ENCODE measurements around the gene TACC3.

The TACC3 gene

GRCh38 chr4:1759170-1759817 lies 38.0 kb downstream of the TACC3 start:
- DNase-seq (ENCODE audit: low read depth, low spot score): no peak

DNA sequence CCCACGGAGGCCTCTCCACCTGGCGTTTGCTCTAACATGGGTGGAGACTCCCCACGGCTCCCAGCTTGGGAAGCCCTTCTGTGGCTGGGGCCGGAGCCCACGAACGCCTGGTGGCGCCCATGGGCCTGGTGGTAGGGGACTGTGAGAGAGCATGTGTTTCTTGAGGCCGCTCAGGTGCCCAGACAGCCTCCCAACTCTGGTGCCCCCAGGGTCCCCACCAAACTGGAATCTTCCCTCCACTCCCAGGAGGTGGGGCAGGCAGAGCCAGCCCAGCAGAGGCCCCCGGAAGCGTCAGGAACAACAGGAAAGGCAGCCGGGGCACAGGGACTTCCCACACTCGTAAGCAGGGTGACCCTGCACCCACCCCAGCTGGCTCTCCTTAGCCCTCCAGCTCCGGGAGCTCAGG lies 38.5 kb downstream of the TACC3 start:
- DNase-seq (ENCODE audit: low read depth, low spot score): no peak

DNA sequence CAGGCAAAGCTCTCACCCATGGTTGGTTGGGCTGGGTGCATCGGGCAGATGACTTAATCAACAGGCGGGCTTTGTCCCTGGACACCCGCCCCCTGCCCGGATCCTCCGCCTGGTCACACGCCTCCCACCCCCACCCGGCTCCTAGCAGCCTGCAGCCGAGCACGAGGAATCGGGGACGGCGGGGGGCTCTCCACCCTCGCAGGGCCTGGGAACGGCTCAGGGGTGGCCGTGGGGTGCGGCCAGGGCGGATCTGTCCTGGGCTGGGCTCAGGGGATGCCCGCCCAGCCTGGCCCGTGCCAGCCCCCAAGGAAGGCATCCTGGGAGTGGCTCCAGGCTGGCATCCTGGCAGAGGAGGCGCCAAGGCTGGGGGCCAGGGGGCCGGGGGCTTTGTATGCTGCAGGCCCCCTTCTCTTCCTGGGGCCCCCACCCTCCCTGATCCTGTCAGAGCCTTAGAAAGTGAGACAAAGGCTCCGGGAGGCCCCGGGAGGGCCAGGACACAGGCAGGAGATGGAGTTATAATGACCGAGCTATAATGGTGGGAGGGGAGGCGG lies 39.3 kb downstream of the TACC3 start:
- DNase-seq (ENCODE audit: low read depth, low spot score): no peak

DNA sequence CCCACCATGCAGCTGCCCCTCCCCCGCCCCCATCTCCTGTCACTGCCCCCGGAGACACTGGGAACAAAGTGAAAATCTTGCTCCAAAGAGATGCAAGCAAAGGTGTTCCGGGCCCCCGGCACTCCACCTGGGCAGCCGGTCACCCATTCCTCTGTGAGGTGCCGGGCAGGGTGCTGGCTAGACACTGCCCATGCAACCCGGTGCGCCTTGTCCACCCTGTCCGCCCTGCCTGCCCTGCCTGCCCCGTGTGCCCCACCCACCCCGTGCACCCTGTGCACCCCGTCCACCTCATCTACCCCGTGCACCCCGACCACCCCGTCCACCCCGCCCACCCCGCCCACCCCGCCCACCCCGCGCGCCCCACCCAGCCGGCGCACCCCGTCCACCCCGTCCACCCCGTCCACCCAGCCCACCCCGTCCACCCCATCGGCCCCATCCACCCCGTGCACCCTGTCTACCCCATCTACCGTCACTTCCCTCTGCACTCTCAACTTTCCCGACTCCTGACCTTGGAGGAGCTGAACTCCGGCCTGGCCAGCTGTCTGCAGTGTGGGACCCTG lies 39.9 kb downstream of the TACC3 start:
- no peak for DNase-seq (ENCODE audit: low read depth, low spot score)

GRCh38 chr4:1762264-1763010 lies 41.1 kb downstream of the TACC3 start:
- no peak for DNase-seq (ENCODE audit: low read depth, low spot score)

DNA sequence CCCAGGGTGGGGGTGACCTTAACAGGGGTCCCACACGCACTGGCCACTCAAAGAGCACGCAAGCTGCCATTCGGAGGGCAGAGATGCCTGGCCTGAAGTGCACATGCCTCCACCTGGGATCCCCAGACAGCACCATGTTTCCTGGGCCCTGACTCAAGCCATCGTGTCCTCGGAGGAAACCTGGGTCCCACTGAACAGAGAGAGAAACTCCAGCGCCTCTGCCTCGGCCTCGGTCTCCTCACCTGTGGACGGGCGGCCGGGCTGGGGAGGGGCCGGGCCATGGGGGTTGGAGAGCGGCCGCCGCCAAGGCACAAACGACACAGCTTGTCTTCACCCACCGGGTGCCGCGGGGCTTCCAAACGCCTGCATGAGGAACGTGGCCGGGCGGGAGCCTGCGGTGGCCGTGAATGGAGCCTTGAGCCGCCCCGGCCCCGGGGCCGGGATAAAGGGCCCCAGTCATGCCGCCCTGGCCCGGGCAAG lies 41.8 kb downstream of the TACC3 start:
- DNase-seq (ENCODE audit: low read depth, low spot score): no peak

- no peak for DNase-seq (ENCODE audit: low read depth, low spot score)
Measured at GRCh38 chr4:1763550-1764080, 42.3 kb downstream of the TACC3 start.

DNA sequence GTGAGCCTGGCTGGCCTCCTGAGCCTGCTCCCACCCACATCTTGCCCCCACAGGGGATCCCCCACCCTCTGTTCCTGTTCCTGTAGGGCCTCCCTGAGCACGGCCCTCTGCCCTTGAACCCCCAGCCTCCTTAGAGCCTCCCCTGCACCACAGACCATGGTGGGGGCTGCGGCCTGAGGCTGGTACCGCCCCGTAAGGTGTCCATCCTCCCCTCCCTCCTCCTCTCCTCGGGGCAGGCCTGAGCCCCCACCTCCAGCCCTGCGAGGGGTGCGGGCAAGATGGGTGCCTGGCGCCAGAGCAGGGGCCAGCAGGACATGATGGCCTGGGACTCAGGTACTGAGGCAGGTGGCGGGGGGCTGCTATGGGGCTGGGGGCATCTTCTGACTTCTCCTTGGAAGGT lies 43.3 kb downstream of the TACC3 start:
- no peak for DNase-seq (ENCODE audit: low read depth, low spot score)

GRCh38 chr4:1765409-1766072 lies 44.2 kb downstream of the TACC3 start:
- DNase-seq (ENCODE audit: low read depth, low spot score): no peak

GRCh38 chr4:1766106-1767060 lies 45.1 kb downstream of the TACC3 start:
- DNase-seq (ENCODE audit: low read depth, low spot score): no peak

- no peak for DNase-seq (ENCODE audit: low read depth, low spot score)
Measured at GRCh38 chr4:1767061-1767769, 45.9 kb downstream of the TACC3 start.

- DNase-seq (ENCODE audit: low read depth, low spot score): no peak
Measured at GRCh38 chr4:1767770-1768366, 46.5 kb downstream of the TACC3 start.

GRCh38 chr4:1768367-1769034 lies 47.2 kb downstream of the TACC3 start:
- DNase-seq (ENCODE audit: low read depth, low spot score): no peak

DNA sequence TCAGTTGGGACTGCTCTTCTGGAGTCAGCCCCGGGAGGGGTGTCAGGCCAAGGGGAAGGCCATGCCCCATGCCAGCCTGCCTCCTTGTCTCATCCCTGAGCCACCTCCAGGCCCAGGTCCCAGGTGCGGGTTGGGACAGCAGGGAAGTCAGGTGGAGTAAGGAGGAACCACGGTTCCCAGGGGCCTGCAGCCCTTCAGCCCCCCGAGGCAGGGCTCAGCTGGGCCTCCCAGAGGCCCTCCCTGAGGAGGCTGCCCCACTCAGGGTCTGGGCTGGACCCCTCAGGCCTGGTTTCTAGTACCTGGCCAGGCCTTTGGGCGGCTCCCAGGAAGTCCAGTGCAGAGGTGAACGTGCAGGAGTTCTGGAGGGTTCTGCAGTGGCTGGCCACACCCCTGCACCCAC lies 48.4 kb downstream of the TACC3 start:
- no peak for DNase-seq (ENCODE audit: low read depth, low spot score)

DNA sequence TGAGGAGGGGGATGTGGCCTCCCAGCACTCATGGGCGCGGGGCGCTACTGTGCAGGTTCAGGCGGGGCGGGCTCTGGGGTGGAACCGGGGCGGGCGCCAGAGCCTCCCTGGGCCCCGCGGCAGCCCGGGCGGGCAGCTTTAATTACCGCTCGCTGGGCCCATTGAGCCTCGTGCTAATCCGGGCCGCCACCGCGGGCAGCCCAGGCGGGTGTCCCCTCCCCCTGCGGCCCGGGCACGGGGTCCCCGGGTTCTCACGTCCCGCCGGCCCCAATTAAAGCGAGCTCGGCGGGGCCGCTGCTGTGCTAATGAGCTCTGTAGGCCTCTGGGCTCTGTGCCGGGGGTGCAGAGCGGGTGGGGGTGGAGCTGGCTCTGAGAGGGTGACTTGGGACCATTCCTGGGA lies 48.9 kb downstream of the TACC3 start:
- DNase-seq (ENCODE audit: low read depth, low spot score): no peak

DNA sequence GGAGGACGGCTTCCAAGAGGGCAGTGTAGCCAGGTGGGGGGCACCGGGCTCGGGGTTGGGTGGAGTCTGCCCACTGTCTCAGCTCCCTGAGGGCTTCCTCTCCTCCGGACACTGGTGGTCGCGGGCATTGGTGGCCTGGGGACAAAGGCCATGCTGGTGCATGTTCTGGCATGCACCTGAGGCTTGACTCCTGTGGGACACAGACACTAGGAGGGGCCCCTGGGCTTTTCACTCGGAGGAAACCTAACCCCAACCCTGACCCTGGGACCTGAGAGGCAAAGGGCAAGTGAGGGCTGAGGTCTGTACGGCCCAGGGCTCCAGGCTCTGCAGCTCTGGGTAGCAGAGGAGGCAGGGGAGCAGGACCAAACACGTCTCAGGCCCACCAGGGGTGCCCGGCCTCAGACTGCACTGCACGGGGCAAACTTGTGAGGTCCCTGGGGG lies 49.5 kb downstream of the TACC3 start:
- no peak for DNase-seq (ENCODE audit: low read depth, low spot score)

DNA sequence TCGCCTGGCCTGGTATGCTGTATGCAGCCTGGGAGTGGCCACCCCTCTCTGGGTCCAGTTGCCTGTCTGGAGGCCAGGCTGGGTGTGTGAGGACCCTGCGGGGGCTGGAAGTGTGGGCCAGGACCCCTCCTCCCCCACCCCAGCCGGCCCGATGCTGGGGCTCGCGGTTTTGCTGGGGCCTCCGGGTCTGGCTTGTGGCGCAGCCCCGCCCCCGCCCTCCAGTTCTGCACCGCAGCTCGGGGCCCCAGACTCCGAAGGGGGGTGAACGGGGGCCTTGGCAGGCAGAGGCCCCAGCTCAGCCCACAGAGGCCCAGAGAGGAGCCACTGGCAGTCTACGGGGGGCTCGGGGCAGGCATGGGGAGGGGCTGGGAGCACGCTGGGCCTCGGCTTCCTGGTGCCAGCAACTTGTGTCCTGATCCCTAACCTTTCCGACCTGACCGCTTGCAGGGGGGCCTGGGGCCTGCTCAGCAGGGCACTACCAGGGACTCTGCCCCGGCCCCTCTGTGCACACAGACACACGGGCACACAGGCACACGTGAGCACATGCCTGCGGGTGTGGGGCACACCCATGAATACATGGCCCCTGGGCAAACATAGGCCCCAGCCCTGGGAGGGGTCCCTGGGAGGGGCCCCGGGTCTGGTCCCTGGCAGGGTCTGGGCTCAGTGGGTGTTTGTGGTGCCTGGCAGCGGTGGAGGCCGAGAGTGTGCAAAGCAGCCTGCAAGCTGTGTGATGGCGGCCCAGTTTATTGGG lies 50.4 kb downstream of the TACC3 start:
- DNase-seq (ENCODE audit: low read depth, low spot score): no peak

GRCh38 chr4:1772853-1773538 lies 51.7 kb downstream of the TACC3 start:
- no peak for DNase-seq (ENCODE audit: low read depth, low spot score)
